T-helper 2 cell treated with Interferon-gamma antibody and Interleukin-4, amounts not matched to agents 5 μg/mL and 100 μg/mL, for 36 hours (primary cell): Measurements from ENCODE around the gene HMGCLL1.

Experiments
- DNase-seq: peaks from one replicate; pipeline ENCODE4 v3.0.0; 2021; ENCODE audit warnings: low spot score
- H3K27ac Mint-ChIP-seq: one replicate; pipeline ENCODE4 v1.8.0; 2021; ENCODE audit warnings: mild to moderate bottlenecking, mixed read lengths
- H3K27me3 Mint-ChIP-seq: one replicate; pipeline ENCODE4 v1.8.0; 2021; ENCODE audit warnings: low read depth, mixed read lengths
- H3K36me3 Mint-ChIP-seq: one replicate; pipeline ENCODE4 v1.8.0; 2021; ENCODE audit warnings: low read depth, mixed read lengths
- H3K4me1 Mint-ChIP-seq: one replicate; pipeline ENCODE4 v1.8.0; 2021; ENCODE audit warnings: low read depth, mixed read lengths
- H3K4me3 Mint-ChIP-seq: one replicate; pipeline ENCODE4 v1.8.0; 2022; ENCODE audit warnings: mild to moderate bottlenecking, moderate library complexity, mixed read lengths
- H3K9me3 Mint-ChIP-seq: one replicate; pipeline ENCODE4 v1.8.0; 2021; ENCODE audit warnings: mixed read lengths

The HMGCLL1 gene

DNA sequence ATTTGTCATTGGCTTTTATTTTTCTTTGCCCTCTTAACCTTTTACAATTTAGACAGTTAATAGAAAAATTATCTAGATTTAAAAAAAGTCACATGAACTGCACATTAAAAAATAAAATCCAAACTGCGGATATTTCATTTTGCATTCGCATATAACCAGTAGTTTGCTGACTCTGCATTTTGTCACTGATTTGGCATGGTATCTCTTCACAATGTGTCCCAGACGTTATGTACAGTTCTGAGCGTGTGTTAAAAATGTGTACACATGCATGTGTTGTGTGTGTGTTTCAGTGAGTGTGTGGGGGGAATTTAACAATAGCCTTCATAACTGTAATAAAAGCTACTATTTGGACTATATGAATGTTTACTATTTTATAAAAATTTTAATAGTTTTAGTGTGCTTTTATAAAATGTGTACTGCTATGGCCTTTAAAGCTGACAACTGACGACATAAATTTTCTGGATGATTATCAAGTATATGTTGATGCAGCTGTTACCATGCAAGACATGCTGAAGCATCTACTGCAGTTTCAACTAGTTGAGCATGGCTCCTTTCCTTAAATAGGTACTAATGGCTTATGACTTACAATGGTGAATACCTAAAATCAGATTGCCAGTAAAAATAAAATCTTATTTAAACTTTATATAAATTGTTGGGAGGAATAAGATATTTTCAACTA, 67.7 kb downstream of the HMGCLL1 start:
- H3K36me3 Mint-ChIP-seq: no peaks in the 10 kb centered on the region

DNA sequence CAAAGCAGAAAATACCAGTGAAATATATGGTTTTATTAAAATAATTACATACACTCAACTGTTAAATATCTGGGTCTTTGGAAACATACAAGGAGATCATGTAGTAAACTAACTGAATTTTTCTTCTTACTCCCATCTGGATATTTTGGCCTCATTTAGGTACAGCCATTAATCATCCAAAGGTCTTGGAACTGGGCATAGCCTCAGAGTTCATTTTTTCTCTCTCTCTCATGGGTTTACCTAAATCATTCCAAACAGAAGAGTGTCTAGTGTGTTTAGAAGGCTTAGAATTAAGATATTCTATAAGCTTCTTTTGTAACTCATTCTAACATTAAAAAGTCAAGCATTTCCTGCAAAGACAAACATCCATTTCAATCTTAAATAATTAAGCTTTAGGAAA, 79.4 kb downstream of the HMGCLL1 start:
- no peak for DNase-seq
- H3K9me3 Mint-ChIP-seq: no peaks in the 10 kb centered on the region
- H3K4me1 Mint-ChIP-seq: no peaks in the 10 kb centered on the region
- H3K27ac Mint-ChIP-seq: no peak overlapping the region
- no peaks in the 10 kb centered on the region for H3K27me3 Mint-ChIP-seq
- H3K4me3 Mint-ChIP-seq: no peak overlapping the region
- no peaks in the 10 kb centered on the region for H3K36me3 Mint-ChIP-seq

More for the DNA sequence above, 67.7 kb downstream of the HMGCLL1 start:
- no peaks in the 10 kb centered on the region for H3K27me3 Mint-ChIP-seq
- no peak overlapping the region for H3K27ac Mint-ChIP-seq
- H3K4me1 Mint-ChIP-seq: no peaks in the 10 kb centered on the region
- H3K9me3 Mint-ChIP-seq: peaks cover 12% of the 10 kb centered on the region
- DNase-seq: no peak
- H3K4me3 Mint-ChIP-seq: no peak overlapping the region

DNA sequence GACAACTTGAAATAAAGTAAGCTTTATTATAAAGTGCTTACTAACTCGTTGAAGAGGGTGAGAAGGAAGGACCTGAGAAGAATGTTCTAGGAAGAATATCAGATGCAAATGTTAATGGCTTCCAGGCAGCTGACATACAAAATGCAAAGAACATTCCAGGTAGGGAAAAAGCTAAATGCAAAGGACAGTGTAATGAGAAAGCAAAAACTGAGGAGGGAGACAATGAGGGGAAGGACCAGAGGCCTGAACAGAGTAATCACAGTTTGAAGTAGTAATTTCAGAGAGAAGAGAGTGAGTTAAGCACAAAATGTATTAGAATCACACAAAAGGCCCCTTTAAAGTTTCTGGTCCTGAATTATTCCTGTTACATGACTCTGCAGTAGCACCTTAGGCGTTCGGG, 81.3 kb downstream of the HMGCLL1 start:
- Mint-ChIP-seq H3K27me3 (no peaks in the 10 kb centered on the region), H3K27ac (no peak overlapping the region), H3K4me1 (no peaks in the 10 kb centered on the region), H3K9me3 (peaks cover 4% of the 10 kb centered on the region), H3K4me3 (no peak overlapping the region), H3K36me3 (no peaks in the 10 kb centered on the region)
- DNase-seq: no peak

DNA sequence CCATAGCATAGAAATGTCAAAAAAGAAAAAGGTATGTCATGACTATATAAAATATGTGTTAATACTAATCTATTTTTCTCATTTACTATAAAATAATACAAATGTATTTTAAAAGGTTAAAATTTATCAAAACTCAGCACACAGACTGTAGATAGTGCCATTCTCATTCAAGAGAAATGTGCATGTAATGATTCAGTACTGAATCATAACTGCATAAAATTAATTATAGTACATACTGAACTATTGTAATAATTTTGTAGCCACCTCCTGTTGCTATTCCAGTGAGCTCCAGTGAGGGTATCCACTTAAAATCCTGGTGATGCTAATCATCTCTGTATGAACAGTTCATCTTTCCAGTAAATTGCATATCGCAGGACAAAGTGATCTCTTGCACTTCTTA, 82.8 kb downstream of the HMGCLL1 start:
- Mint-ChIP-seq H3K4me3 (no peak overlapping the region), H3K27me3 (no peaks in the 10 kb centered on the region), H3K27ac (no peak overlapping the region), H3K4me1 (no peaks in the 10 kb centered on the region), H3K9me3 (peaks cover 4% of the 10 kb centered on the region), H3K36me3 (no peaks in the 10 kb centered on the region)
- no peak for DNase-seq

DNA sequence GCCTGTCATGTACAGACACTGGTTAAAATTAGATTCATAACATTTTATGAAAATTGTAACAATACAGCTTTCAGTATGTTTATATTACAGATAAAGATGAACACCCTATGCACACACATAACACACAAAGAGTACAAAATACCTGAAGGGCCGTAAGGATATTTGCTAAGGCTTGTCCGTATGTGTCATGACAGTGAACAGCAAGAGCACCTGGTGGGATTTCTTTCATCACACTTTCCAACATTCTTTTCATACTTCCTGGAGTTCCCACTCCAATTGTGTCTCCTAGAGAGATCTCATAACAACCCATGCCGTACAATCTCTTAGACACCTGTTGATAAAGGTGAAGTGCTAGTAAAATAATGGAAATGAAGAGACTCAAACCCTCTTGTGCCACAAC, 83.7 kb downstream of the HMGCLL1 start:
- Mint-ChIP-seq H3K36me3 (no peaks in the 10 kb centered on the region), H3K9me3 (peaks cover 7% of the 10 kb centered on the region), H3K4me3 (no peak overlapping the region), H3K27ac (no peak overlapping the region), H3K27me3 (no peaks in the 10 kb centered on the region), H3K4me1 (no peaks in the 10 kb centered on the region)
- no peak for DNase-seq

DNA sequence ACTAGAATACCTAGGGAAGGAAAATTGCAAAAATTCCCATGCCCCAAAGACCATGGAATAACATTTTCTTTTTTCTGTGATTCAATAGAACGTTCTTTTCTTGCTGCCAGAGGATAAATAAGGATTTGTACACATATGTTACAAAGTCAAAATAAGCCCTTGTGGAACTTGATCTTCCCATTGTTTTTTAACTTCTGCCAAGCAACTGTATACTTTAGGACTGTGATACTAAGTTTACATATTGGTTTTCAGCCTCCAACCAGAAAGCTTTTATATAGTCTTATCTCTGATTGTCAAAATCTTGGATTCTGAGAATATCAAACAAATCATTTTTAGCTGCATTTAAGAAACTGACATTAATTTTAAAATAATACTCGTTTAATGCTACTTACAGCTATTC, 84.6 kb downstream of the HMGCLL1 start:
- no peaks in the 10 kb centered on the region for H3K27me3 Mint-ChIP-seq
- peaks cover 7% of the 10 kb centered on the region for H3K9me3 Mint-ChIP-seq
- H3K4me3 Mint-ChIP-seq: no peak overlapping the region
- H3K36me3 Mint-ChIP-seq: no peaks in the 10 kb centered on the region
- no peak for DNase-seq
- no peaks in the 10 kb centered on the region for H3K4me1 Mint-ChIP-seq
- no peak overlapping the region for H3K27ac Mint-ChIP-seq

DNA sequence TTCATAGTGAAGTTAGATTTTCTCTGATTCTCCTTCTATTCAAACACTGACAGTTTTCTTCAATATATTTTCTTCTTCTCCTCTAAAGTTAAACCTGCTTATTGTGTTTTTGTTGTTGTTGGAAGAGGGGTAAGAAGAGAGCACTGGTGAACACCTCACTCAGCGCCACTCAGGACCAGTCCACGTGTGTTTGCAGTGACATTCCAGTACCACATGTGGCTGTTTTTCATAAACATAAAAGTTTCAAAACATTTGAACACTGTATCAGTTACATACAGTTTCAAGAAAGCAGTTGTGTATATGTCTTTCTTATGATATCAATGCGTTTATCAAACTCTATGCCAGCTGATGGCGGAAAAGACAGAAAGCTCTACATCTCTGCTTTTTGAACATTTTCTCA, 86.7 kb downstream of the HMGCLL1 start:
- H3K4me3 Mint-ChIP-seq: no peak overlapping the region
- no peak for DNase-seq
- no peaks in the 10 kb centered on the region for H3K36me3 Mint-ChIP-seq
- no peaks in the 10 kb centered on the region for H3K4me1 Mint-ChIP-seq
- H3K27me3 Mint-ChIP-seq: no peaks in the 10 kb centered on the region
- H3K27ac Mint-ChIP-seq: no peak overlapping the region
- peaks cover 11% of the 10 kb centered on the region for H3K9me3 Mint-ChIP-seq

DNA sequence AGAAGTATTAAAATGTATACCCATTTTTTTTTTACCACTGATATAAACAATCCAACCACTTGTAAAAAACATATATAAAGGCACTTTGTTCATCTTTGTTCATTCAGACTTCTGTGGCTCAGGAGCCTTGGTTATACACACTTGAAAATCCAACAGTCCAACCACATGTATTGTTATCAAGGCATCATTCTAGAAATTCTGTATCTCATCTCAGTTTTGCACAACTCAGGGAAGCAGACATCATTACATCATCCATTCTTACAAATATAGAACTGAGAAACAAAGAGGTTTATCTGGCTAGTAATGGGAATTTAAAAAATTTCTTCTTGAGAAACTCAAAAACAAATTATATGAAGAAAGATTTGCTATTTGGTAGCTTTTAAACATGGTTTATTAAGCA, 88.1 kb downstream of the HMGCLL1 start:
- DNase-seq: no peak
- no peak overlapping the region for H3K4me3 Mint-ChIP-seq
- H3K27me3 Mint-ChIP-seq: no peaks in the 10 kb centered on the region
- H3K36me3 Mint-ChIP-seq: no peaks in the 10 kb centered on the region
- H3K9me3 Mint-ChIP-seq: peaks cover 15% of the 10 kb centered on the region
- no peak overlapping the region for H3K27ac Mint-ChIP-seq
- no peaks in the 10 kb centered on the region for H3K4me1 Mint-ChIP-seq

DNA sequence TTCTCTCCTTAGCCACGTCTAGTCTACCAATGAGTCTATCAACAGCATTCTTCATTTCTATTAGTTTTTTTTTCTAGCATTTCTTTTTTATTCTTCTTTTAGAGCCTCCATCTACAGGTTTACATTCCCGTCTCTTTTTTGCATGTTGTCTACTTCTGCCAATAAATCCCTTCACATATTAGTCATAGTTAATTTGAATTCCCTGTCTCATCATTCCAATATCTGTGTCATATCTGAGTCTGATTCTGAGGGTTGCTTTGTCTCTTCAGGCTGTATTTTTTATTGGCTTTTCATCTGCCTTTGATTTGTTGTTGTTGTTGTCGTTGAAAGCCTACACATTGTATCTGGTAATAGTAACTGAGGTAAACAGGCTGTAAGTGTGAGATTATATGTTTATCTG, 104.6 kb downstream of the HMGCLL1 start:
- Mint-ChIP-seq H3K27ac (no peak overlapping the region), H3K27me3 (no peaks in the 10 kb centered on the region), H3K4me3 (no peak overlapping the region), H3K9me3 (no peaks in the 10 kb centered on the region), H3K36me3 (no peaks in the 10 kb centered on the region), H3K4me1 (no peaks in the 10 kb centered on the region)
- DNase-seq: no peak

DNA sequence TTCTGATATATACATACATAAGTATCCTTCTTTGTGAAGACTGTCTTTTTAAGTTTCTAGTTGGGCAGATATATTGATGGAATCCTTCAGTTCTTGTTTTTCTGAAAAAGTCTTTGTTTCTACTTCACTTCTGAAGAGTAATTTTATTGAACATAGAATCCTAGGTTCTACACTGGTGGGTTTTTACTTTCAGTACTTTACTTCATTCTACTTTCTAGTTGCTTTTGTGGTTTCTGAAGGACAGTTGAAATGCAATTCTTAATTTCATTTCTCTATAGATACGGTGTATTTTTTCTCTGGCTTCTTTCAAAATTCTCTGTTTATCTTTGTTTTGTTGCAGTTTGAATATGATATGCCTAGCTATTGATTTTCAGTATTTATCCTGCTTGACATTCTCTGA, 105.3 kb downstream of the HMGCLL1 start:
- no peaks in the 10 kb centered on the region for H3K27me3 Mint-ChIP-seq
- no peak overlapping the region for H3K4me3 Mint-ChIP-seq
- no peaks in the 10 kb centered on the region for H3K9me3 Mint-ChIP-seq
- H3K27ac Mint-ChIP-seq: no peak overlapping the region
- no peak for DNase-seq
- no peaks in the 10 kb centered on the region for H3K4me1 Mint-ChIP-seq
- no peaks in the 10 kb centered on the region for H3K36me3 Mint-ChIP-seq

DNA sequence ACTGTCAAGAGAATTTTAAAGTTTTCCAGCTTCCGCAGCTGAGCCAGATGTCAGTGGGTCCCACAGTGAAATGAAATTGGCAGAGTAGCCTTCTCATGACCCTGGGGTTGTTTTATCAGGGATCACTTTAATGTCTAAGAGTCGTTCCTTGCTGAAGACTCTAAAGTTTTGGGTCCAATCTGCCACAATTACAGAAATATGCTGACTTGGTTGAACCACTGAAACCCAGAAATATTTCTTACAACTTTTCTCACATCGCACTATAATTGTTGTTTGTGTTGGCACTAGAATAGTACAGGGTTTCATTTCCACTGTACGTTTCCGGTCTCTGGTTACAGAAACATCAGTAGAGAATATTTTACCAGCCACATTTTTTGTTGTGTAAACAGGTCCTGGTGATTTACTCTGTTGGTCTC, 109.0 kb downstream of the HMGCLL1 start:
- no peaks in the 10 kb centered on the region for H3K9me3 Mint-ChIP-seq
- no peak overlapping the region for H3K4me3 Mint-ChIP-seq
- H3K36me3 Mint-ChIP-seq: no peaks in the 10 kb centered on the region
- no peak overlapping the region for H3K27ac Mint-ChIP-seq
- H3K27me3 Mint-ChIP-seq: no peaks in the 10 kb centered on the region
- DNase-seq: no peak
- no peaks in the 10 kb centered on the region for H3K4me1 Mint-ChIP-seq

DNA sequence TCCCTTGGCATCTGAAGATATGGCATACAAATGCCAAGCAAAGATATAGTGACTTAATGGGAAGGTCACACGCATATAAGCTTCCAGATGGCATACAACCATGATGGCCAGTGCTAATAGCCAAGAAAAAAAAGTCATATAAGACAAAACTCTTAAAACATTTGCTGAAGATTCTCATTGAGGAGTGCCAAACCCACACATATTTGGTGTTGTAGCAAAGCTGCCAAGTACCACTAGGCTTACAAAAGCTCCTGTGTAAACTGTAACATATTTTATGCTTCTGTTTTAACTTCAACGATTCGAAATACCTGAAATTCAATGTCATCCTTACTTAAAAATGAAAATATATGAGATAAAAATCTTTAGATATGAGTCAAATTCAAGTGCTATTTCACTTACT, 123.0 kb downstream of the HMGCLL1 start:
- Mint-ChIP-seq H3K27ac (no peak overlapping the region), H3K27me3 (no peaks in the 10 kb centered on the region), H3K4me3 (no peak overlapping the region), H3K4me1 (no peaks in the 10 kb centered on the region), H3K9me3 (no peaks in the 10 kb centered on the region), H3K36me3 (no peaks in the 10 kb centered on the region)
- DNase-seq: no peak

DNA sequence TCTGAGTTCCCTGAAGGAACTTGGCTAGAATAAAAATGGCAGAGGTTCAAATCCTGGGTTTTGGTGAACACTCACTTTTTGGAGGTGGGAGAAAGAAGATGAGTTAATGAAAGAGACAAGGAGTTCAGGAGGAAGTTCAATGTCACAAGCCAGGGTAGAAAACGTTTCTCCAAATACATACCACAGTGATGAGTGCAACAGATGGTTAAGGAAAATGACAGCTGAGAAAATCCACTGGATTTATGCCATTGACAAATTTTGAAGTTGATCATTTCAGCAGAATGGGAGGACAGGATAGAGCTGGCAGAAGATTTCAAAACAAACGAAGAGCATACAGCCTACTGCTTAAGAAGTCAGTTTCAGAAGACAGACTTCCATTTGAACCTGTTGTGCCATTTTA, 129.0 kb downstream of the HMGCLL1 start:
- Mint-ChIP-seq H3K27ac (no peak overlapping the region), H3K4me1 (no peaks in the 10 kb centered on the region)
- DNase-seq: no peak

DNA sequence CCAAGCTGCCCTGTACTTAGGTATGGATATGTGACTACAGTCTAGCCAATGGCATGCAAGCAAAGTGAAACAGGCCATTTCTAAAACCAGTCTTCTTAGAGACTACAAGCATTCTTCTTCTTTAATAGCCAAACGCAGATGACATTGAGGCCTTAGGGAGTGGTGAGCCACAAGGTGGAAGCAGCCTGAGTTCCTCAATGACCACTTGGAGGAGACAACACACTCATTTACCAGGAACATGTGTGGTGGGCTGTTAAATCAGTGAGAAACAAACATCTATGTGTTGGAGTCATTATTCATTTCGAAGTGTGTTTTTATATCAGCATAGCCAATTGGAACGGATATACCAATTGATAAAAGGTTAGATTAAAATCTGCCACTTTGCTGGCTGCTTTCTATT, 129.8 kb downstream of the HMGCLL1 start:
- no peak for DNase-seq
- Mint-ChIP-seq H3K4me3 (no peak overlapping the region), H3K27me3 (no peaks in the 10 kb centered on the region), H3K4me1 (no peaks in the 10 kb centered on the region), H3K27ac (no peak overlapping the region), H3K36me3 (no peaks in the 10 kb centered on the region), H3K9me3 (no peaks in the 10 kb centered on the region)

More for the DNA sequence above, 129.0 kb downstream of the HMGCLL1 start:
- H3K36me3 Mint-ChIP-seq: no peaks in the 10 kb centered on the region
- H3K4me3 Mint-ChIP-seq: no peak overlapping the region
- H3K9me3 Mint-ChIP-seq: no peaks in the 10 kb centered on the region
- no peaks in the 10 kb centered on the region for H3K27me3 Mint-ChIP-seq

DNA sequence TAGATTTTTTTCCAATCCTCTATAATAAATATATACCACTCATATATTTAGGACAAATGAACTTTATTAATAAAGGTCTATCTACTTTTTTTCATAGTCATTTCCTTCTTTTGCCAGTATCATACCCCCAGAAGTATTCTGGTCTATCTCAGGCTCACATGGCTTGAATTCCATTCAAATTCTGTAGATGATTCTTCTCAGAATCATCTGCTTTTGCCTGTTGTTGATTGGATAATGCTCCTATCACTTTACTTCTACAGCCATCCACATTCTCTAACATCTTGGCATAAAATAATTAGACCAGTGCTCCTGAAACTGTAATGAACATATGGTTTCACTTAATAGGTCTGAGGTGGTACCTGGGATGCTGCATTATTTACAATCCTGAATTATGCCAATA, 130.5 kb downstream of the HMGCLL1 start:
- no peaks in the 10 kb centered on the region for H3K36me3 Mint-ChIP-seq
- no peak for DNase-seq
- H3K9me3 Mint-ChIP-seq: no peaks in the 10 kb centered on the region
- no peaks in the 10 kb centered on the region for H3K4me1 Mint-ChIP-seq
- no peak overlapping the region for H3K27ac Mint-ChIP-seq
- H3K4me3 Mint-ChIP-seq: no peak overlapping the region
- no peaks in the 10 kb centered on the region for H3K27me3 Mint-ChIP-seq
